Transverse colon (tissue), 4 donors: Measurements from ENCODE around the gene LRRIQ4. TPM values are rescaled to one million over a fixed set of nuclear protein-coding genes. Genes with fewer than 3 reads are reported as not detected.

Experiments
- DNase-seq: peaks from one replicate; pipeline ENCODE4 v3.0.0-alpha.2; 2019
- H3K27ac ChIP-seq, 4 donors: fragments of 200-600 bp; sonication (generic); 2 replicates each; pipeline ENCODE4 v1.5.1; 2016 to 2018; ENCODE audit warnings: inconsistent platforms in 4 of 4
- H3K27me3 ChIP-seq: fragments of 200-600 bp; sonication (generic); 2 replicates; pipeline ENCODE4 v1.5.1; 2017; ENCODE audit warnings: inconsistent platforms
- H3K36me3 ChIP-seq, 4 donors: fragments of 200-600 bp; sonication (generic); 2 replicates each; pipeline ENCODE4 v1.5.1; 2017 to 2019; ENCODE audit warnings: inconsistent platforms in 4 of 4
- H3K4me1 ChIP-seq, 4 donors: fragments of 200-600 bp; sonication (generic); 2 replicates each; pipeline ENCODE4 v1.5.1; 2017 to 2020; ENCODE audit warnings: inconsistent platforms in 4 of 4
- H3K4me3 ChIP-seq, 4 donors: fragments of 200-600 bp; sonication (generic); 1 replicate in 1 of 4; 2 replicates in 3 of 4; pipeline versions ENCODE4 v1.5.1 to v1.6.1; 2017 to 2019; ENCODE audit warnings: inconsistent platforms in 4 of 4
- H3K9me3 ChIP-seq, 2 donors: fragments of 200-600 bp; sonication (generic); 2 replicates each; pipeline ENCODE4 v1.5.1; 2017 to 2019; ENCODE audit warnings: inconsistent platforms in 2 of 2
- EP300 ChIP-seq: sonication (generic); formaldehyde crosslinking; IDR thresholded peaks from one replicate; pipeline ENCODE4 v1.6.1; 2017; ENCODE audit warnings: antibody characterized with exemption, low read depth
- POLR2A ChIP-seq: fragments of 450-650 bp; IDR thresholded peaks from one replicate; pipeline ENCODE4 v1.6.1; 2016; ENCODE audit warnings: antibody characterized with exemption, mild to moderate bottlenecking, moderate library complexity
- POLR2AphosphoS5 ChIP-seq, 3 donors: sonication (generic); formaldehyde crosslinking; IDR thresholded peaks; one replicate each; pipeline ENCODE4 v1.6.1; 2016; ENCODE audit warnings: antibody characterized with exemption in 3 of 3
- WGBS, 2 donors: methylation state at CpG; one replicate each; pipeline ENCODE4 v1.1.5; 2018; ENCODE audit warnings: low coverage in 1 of 2; 5-methylcytosine and 5-hydroxymethylcytosine counted together
- in situ Hi-C, 4 donors: fragments of 200-750 bp; cut with MboI; loops; one replicate each; pipeline versions ENCODE4 v1.15.0 to v1.15.1; 2017; ENCODE audit warnings: low sequenced_read_pairs in 3 of 4, low pct_ligation_motif_present in 1 of 4, low pct_unique_long_range_greater_than_20kb in 1 of 4
- intact Hi-C: fragments of 100-400 bp; cut with DNase I; formaldehyde crosslinking; loops from one replicate; pipeline ENCODE4 v1.15.1; 2023; ENCODE audit warnings: low total_unique reads
- total RNA-seq, 4 donors: library from RNA; depleted of rRNA; stranded (reverse); fragments of >200 nt; gene quantifications; one replicate each; pipeline ENCODE4 v1.1.0, GENCODE V29; 2016
- TF ChIP-seq, protein P1 (sequence below), 5 experiments: fragments of 200-600 bp in 3 of 5; fragments of 450-650 bp in 2 of 5; sonication (generic) in 3 of 5; IDR thresholded peaks; 1 replicate in 2 of 5; 2 replicates in 3 of 5; pipeline ENCODE4 v1.5.1; 2016 to 2017; ENCODE audit warnings: antibody characterized with exemption in 5 of 5, inconsistent platforms in 3 of 5, mild to moderate bottlenecking in 2 of 5, moderate library complexity in 1 of 5

LRRIQ4 gene
- total RNA-seq, 4 donors from 2014 or later: not detected

DNA sequence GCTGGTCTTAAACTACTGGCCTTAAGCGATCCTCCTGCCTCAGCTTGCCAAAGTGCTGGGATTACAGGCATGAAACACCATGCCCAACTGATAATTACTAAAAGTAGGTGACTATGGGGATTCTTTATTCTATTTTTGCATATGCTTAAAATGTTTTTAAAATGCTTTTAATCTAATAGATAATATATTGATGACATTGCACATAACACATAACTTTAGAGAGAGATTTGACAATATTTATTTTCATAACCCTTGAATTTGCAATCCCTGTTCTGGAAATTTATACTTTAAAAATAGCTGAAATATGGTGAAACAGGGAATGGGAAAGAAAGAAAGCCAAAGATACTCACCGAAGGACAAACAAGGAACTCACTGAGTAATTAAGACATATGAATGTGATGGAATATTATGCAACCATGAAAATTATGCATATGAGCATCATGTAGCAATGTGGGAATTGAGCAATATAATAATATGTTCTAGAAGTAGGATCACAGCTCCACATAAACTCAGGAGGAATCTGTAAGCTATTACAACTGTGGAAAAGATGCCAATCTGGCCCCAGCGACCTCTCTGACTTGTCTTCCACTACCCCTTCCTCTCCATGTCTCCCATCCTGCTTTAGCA is 55.0 kb downstream of the LRRIQ4 start:
- H3K27ac ChIP-seq: peak overlapping the region in 3 of 4 donors; percentile 4 to 85 (median 77)
- WGBS, 2 donors: 92% methylated on average over 2 to 3 of the region's 3 CpGs
- no peak for DNase-seq
- intact Hi-C loops (loop anchor here (10.0 kb wide), 1 partner anchor 97 kb away; the partner anchor contains the start of gene SEC62), in situ Hi-C loops (loop anchor here in 1 of 4 donors (25.0 kb wide), 1 partner anchor 95 kb away; the partner anchor contains the start of gene SEC62)
- H3K4me3 ChIP-seq: peak overlapping the region in 2 of 4 donors; percentile 27 to 57
- H3K27me3 ChIP-seq: no peaks in the 10 kb centered on the region
- H3K36me3 ChIP-seq: no peaks in the 10 kb centered on the region
- no peak for TF ChIP-seq POLR2A
- no peak for TF ChIP-seq POLR2AphosphoS5 (IDR thresholded peaks at IDR 0.05)
- TF ChIP-seq EP300: no peak
- TF ChIP-seq, protein P1, sequence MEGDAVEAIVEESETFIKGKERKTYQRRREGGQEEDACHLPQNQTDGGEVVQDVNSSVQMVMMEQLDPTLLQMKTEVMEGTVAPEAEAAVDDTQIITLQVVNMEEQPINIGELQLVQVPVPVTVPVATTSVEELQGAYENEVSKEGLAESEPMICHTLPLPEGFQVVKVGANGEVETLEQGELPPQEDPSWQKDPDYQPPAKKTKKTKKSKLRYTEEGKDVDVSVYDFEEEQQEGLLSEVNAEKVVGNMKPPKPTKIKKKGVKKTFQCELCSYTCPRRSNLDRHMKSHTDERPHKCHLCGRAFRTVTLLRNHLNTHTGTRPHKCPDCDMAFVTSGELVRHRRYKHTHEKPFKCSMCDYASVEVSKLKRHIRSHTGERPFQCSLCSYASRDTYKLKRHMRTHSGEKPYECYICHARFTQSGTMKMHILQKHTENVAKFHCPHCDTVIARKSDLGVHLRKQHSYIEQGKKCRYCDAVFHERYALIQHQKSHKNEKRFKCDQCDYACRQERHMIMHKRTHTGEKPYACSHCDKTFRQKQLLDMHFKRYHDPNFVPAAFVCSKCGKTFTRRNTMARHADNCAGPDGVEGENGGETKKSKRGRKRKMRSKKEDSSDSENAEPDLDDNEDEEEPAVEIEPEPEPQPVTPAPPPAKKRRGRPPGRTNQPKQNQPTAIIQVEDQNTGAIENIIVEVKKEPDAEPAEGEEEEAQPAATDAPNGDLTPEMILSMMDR (IDR thresholded peaks at IDR 0.05): no peak
- H3K4me1 ChIP-seq: peaks cover 0 to 66% (median 24%) of the 10 kb centered on the region in 4 donors
- H3K9me3 ChIP-seq: no peaks in the 10 kb centered on the region

DNA sequence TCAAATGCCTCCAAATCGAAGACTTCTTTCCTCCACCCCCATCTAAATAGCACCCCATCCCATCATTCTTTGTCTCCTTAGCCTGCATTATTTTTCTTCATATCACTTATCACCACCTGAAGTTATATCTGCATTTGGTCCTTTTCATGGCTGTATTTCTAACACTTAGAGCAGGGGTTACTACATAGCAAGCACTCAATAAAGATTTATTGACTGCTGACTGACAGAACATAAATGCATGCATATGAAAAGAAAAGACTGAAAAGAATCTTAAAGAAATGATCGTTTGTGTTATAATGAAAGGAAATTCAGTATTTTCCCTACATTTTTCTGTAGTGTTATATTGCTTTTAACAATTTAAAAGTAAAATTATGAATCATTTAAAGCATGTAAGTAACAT is 55.7 kb downstream of the LRRIQ4 start:
- Histone ChIP-seq H3K9me3 (no peaks in the 10 kb centered on the region), H3K4me3 (peak overlapping the region in 3 of 4 donors; percentile 27 to 57 (median 44)), H3K27me3 (no peaks in the 10 kb centered on the region), H3K4me1 (peaks cover 0 to 61% (median 24%) of the 10 kb centered on the region in 4 donors), H3K27ac (peak overlapping the region; percentile 70 to 86 (median 81)), H3K36me3 (no peaks in the 10 kb centered on the region)
- 54 to 62% methylated on average over 2 of the region's 2 CpGs for WGBS, 2 donors
- no peak for DNase-seq
- intact Hi-C loops: loop anchor here (10.0 kb wide), 1 partner anchor 96 kb away; the partner anchor contains the start of gene SEC62
- in situ Hi-C loops: loop anchor here in 1 of 4 donors (25.0 kb wide), 1 partner anchor 94 kb away; the partner anchor contains the start of gene SEC62
- TF ChIP-seq, protein P1 (IDR thresholded peaks at IDR 0.05): no peak
- TF ChIP-seq POLR2A (no peak), POLR2AphosphoS5 (IDR thresholded peaks at IDR 0.05) (no peak), EP300 (no peak)

DNA sequence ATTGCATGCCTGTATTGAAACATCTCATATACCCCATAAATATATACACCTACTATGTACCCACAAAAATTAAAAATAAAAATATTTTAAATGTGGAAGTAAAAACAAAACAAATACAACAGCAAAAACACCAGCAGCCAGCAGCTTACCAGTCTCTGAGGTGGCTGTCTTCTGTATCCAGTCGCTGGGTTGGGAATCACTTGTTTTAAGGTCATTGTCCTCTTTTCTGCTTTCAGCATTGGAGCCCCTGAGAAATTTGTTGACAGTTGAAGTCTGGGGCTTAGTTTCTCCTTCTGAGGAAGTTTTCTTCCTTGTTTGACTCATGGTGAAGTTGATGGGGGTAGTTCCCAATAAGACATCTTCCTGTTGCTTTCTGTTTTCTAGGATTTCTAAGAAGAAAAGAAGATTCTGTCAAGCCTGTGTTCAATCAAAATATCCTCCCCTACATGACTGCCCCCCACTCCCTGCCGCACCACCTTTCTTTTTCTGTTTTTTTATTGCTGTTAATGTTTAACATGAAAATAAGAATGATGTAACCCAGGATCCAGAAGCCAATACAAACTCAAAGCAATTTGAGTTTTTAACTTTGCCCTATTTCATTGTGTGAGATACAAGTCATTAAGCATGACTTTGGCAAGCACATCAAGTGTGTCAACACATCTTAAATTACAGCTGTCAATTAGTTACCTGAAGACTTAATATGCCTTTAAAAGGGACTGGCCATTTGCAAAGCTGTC is 57.0 kb downstream of the LRRIQ4 start, which contains the start of gene LRRC31:
Gene LRRC31 (minus strand): TSS at position 452 of the 737 bp plus-strand sequence. CDS start 128 bp downstream, at position 324.
- intact Hi-C loops (loop anchor here (10.0 kb wide), 1 partner anchor 95 kb away; the partner anchor contains the start of gene SEC62), in situ Hi-C loops (loop anchor here in 1 of 4 donors (25.0 kb wide), 1 partner anchor 93 kb away; the partner anchor contains the start of gene SEC62)
- no peak for DNase-seq
- TF ChIP-seq, protein P1 (IDR thresholded peaks at IDR 0.05): no peak
- TF ChIP-seq POLR2A (peak; percentile 31), EP300 (no peak), POLR2AphosphoS5 (IDR thresholded peaks at IDR 0.05) (peak in 1 of 3 donors; percentile 19)
- Histone ChIP-seq H3K4me1 (peaks cover 0 to 48% (median 24%) of the 10 kb centered on the region in 4 donors), H3K36me3 (no peaks in the 10 kb centered on the region), H3K27me3 (peaks cover 4% of the 10 kb centered on the region), H3K9me3 (no peaks in the 10 kb centered on the region), H3K27ac (peak within 1 kb of the TSS; percentile 70 to 86 (median 81)), H3K4me3 (peak within 1 kb of the TSS; percentile 6 to 57 (median 36))
- 31 to 43% methylated on average over 2 of the region's 2 CpGs for WGBS, 2 donors
